GM12892 (cell line): ENCODE results near the gene MYL7.

Experiments used
- DNase-seq: peaks from one replicate; pipeline ENCODE4 v3.0.0; 2011; ENCODE audit not compliant: insufficient read length
- FAIRE-seq: peaks from 2 replicates; lab custom pipeline; 2011; peaks lifted over from hg19 to GRCh38; lab: Jason Lieb, UNC
- POLR2A ChIP-seq: IDR thresholded peaks from 2 replicates; pipeline ENCODE4 v1.6.1; 2011; ENCODE audit warnings: low read depth, low read length, control low read depth
- POLR2AphosphoS5 ChIP-seq: IDR thresholded peaks from 2 replicates; pipeline ENCODE4 v1.6.1; 2011; ENCODE audit warnings: low read depth, low read length, control low read depth
- TAF1 ChIP-seq: IDR thresholded peaks from 2 replicates; pipeline ENCODE4 v1.6.1; 2011; ENCODE audit warnings: low read depth, mild to moderate bottlenecking, control low read depth, low read length, borderline replicate concordance

The MYL7 gene

DNA sequence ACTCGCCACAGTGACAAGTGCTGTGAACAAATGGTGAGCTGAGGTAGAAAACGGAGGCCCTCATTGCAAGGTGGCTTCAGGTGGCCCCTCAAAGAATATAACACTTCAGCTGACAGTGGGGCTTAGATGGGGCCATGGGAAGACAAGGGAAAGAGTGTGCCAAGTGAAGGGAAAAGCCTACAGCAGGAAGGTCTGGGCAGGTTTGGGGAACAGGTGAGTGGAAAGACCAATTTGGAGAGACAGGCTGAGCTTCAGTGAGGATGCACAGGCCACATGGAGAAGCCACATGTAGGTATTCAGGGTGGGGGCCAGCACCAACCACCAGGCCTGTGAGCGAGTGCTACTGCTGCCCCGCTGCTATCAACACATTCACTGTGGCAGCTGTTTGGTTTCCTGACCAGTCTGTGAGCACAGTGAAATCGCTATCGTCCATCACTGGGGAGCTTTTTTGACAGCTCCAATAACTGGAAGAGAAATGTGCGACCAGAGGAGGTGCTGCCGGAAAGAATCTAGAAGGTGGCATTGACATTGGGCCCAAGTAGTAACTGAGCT lies 21.2 kb downstream of the MYL7 start:
- DNase-seq (no peak), FAIRE-seq (no peak)
- TF ChIP-seq TAF1, result no peak
- TF ChIP-seq POLR2AphosphoS5, result no peak
- no peak for TF ChIP-seq POLR2A

DNA sequence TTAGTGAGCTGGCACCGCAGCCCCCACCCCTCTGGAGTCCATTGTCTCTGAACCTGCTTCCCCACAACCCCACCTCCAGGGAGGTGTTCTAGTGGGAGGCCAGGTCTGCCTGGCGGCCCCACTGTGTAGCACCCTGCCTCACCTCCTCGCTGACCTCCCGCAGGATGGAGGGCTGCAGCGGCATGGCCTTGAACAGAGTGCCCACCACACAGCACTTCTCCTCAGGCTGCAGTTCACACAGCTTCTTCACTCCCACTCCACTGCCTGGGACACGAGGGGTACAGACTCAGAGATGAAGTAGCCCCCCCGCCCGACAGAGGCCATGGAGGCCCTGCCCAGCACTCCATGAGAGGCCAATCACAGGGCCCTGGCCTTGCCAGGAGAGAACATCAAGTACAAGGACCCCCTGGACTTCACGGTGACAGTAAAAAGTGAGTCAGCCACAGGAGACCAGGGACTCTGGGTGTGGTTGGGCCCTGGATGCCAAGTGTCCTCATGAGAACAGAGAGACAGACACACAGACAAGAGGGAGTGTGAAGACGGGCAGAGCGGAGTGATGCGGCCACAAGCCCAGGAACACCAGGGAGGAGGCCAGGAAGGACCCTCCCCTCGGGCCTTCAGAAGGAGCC lies 23.2 kb downstream of the MYL7 start:
- FAIRE-seq (no peak), DNase-seq (no peak)
- TF ChIP-seq TAF1, result no peak
- no peak for TF ChIP-seq POLR2AphosphoS5
- TF ChIP-seq POLR2A, result no peak

- no peak for FAIRE-seq
- DNase-seq, result no peak
- 0 out of 2 replicates have a peak, but pooled peaks have one; percentile 20 for TF ChIP-seq POLR2AphosphoS5
- TF ChIP-seq TAF1, result no peak
These were observed 24.1 kb downstream of the MYL7 start for GRCh38 chr7:44116789-44117666.

- FAIRE-seq (no peak), DNase-seq (no peak)
- TF ChIP-seq TAF1 (no peak), POLR2A (no peak), POLR2AphosphoS5 (no peak)
These were observed 24.9 kb downstream of the MYL7 start for GRCh38 chr7:44116087-44116788.

GRCh38 chr7:44114586-44115310 lies 26.4 kb downstream of the MYL7 start:
- no peak for TF ChIP-seq TAF1
- no peak for FAIRE-seq
- no peak for DNase-seq

- no peak for TF ChIP-seq TAF1
- TF ChIP-seq POLR2A, result no peak
- TF ChIP-seq POLR2AphosphoS5, result no peak
- no peak for FAIRE-seq
- DNase-seq, result no peak
These were observed 27.3 kb downstream of the MYL7 start for GRCh38 chr7:44113764-44114354.

DNA sequence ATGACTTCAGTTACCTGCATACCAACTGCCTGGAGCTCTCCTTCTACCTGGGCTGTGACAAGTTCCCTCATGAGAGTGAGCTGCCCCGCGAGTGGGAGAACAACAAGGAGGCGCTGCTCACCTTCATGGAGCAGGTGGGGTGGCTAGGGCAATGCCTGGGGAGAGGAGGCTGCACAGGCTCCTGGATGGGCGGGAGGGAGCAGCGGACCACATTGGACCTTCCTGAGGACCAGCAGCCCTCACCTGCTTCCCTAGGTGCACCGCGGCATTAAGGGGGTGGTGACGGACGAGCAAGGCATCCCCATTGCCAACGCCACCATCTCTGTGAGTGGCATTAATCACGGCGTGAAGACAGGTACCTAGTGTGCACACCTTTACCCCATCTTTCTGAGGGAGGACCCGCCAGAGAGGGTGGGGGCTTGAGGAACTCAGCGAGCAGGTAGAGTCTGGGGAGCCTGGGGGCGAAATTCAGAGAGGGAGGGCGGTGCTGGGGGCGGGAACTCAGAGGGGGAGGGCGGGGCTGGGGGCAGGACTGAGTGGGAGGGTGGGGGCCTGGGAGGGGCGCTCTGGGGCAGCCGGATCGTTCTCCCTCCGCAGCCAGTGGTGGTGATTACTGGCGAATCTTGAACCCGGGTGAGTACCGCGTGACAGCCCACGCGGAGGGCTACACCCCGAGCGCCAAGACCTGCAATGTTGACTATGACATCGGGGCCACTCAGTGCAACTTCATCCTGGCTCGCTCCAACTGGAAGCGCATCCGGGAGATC lies 28.0 kb downstream of the MYL7 start:
- no peak for DNase-seq
- no peak for FAIRE-seq
- TF ChIP-seq TAF1 (no peak), POLR2A (no peak), POLR2AphosphoS5 (no peak)

- FAIRE-seq, result no peak
- no peak for DNase-seq
- TF ChIP-seq POLR2AphosphoS5 (no peak), POLR2A (no peak), TAF1 (no peak)
These were observed 28.7 kb downstream of the MYL7 start for GRCh38 chr7:44112231-44112996.

- FAIRE-seq (no peak), DNase-seq (no peak)
- peak; percentile 20; the same call in 1 of the 2 replicates for TF ChIP-seq POLR2A
- TF ChIP-seq POLR2AphosphoS5, result no peak
These were observed 29.4 kb downstream of the MYL7 start for GRCh38 chr7:44111761-44112160.
